Hematopoietic multipotent progenitor cell treated with erythropoietin and hydrocortisone succinate and interleukin-3 and kit ligand, for 4 days (in vitro differentiated cells): ENCODE measurements around the gene ARHGAP20.
"Not testable (repeated sequence)": the region's sequence is repeated elsewhere in the genome, so short reads cannot be mapped to it uniquely, and the experiment has no call there.

Experiments used
- DNase-seq: peaks from one replicate; pipeline ENCODE4 v3.0.0-alpha.2; 2015

The ARHGAP20 gene

DNA sequence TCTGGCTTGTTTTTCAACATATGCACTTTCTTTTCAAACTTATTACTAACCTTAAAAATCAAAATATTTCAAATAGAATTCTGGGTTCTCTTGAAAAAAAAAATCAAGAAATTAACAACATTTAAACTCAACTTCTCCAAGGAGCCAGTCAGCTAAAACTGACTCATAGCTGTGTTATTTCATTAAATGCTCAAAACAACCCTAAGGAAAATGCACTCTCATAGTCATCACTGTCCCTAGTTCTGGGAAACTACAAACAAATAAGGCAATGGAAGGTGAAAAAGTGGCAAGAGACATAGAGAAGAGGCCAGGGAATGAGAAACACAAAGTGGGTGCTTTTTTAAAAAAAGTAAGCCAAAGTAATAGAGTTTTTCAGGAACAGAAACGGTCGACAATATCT lies 4.1 kb upstream of the ARHGAP20 start:
- DNase-seq: no peak

DNA sequence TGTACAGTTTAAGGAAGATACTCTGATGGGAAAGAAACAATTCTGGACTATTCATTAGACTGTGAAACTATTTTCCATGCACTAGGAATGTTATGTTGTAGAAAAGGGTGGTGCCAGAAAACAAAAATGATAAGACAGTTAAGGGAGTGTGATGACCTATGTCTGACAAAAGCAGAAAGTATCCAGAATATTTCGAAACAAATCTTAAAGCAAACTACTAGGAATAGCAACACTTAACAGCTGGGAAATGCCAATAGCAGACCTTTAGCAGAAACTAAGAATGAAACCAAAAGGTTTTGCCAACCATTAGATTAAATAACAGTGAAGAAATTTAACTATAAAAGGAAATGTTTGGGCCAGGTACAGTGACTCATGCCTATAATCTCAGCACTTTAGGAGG lies 3.3 kb upstream of the ARHGAP20 start:
- DNase-seq: no peak

GRCh38 chr11:110713449-110713776 lies 1.2 kb upstream of the ARHGAP20 start:
- DNase-seq: no peak

DNA sequence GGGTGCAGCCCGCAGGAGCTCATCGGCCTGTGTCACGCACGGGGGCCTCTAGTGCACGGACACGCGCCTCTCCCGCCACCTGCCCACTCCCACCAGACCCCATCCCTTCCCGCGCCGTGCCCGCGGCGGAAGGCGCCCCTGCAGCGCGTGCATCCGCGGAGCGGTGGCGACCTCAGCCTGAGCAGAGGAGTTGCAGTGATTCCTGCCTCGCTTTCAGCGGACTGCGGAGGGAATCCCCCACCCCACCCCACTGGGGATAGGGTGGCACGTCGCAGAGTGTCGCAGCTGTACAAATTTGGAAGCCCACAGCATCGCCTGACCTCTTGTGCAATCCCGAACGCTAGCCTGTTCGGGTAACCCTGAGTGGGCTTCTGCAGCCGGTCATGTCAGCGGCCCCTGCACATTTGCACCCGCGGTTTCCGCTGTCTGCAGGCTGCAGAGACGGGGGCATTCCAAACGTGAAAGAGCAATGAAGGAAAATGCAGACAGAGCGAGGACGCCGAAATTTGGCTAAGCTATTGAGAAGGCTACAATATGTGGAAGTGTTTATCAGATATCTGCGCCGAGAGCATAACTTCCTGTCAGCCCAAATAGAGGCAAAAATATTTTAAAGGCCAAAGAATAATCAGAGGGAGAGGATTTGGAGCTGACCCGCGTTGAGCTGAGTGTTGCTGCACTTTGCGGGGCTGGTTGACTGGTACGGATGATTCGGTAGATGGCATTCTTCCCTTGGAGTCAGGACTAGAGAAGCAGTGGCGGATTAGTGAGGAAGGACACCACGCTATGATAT lies 617 bp upstream of the ARHGAP20 start:
- peak; percentile 56 for DNase-seq

DNA sequence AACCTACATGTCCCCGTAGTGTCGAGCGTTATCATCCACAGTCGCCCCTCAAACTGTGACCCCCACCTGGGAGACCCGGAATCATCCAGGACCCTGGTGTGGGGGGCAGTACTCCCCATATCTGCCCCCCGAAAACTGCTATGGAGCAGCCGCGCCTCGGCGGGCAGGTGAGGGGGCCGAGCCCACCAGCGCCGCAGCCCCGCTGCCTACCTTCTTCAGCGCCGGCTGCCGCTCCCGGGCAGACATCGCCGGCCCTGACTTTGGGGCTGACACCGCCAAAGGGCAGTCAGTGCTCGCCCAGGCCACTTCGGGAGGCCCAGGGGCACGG lies 825 bp downstream of the ARHGAP20 start:
- DNase-seq: no peak

DNA sequence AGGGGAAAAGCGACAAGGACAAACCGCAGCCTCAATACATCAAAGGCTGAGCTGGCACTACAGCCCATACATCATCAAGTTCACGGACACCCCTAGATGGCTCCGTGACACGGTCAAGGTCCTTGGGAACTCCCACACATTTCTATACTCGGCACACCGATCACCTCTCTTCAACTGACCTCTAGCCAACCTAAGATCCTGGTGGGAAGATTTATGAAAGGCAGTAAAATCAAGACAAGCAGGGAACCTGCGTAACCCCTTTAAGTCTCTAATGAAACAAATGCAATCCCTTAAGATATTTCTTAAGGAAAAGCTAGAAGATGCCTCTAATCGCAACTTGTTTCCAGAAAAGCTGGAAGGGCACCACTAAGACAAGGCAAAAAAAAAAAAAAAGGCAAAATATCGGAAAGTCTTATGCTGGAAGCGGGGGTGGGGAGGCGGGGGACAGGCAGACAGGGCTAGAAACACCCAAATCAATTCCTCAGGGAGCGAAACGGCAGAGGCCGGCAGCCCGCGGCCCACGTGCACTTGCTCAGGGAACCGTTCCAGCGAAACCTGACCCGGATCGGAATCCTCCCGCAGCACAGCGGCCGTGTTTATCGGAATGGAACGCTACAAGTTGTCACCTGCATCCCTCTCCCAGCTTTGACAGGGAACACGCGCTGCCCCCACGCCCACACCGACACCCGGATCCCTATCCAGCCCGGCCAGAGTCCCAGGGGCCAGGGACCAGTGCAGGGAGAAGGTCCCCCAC lies 1.4 kb downstream of the ARHGAP20 start:
- peak; percentile 10 for DNase-seq

DNA sequence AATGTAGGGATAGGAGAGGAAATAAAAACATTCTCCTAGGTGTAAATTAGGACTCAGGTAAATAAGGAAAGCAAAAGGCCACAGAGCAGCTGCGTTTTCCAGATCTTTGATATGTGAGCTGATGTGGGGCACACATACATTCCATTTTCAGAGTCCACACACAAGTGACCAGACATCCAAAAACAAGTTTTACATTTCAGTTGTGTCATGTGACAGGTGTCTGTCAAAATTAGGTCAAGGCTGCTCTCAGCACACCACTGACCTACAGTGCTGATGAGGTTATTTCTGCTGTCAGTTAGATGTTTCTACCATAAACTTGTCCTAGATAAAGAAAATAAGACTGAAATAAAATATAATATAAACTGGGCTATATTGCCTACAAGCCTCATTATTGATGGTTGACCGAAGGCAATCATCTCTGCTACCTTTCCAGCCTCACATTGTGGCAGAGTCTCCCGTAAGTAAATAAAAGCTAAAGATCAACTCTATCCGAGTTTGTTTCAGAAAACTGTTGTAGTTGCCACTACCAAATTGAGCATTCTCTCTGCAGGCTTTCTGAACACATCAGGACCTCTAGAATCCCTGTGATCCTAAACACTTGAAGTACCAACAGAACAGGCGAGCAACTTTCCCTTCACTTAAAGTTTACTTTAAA lies 7.9 kb downstream of the ARHGAP20 start:
- no peak for DNase-seq

- DNase-seq: no peak
Observed at GRCh38 chr11:110691926-110692325, 20.3 kb downstream of the ARHGAP20 start.

GRCh38 chr11:110689306-110689705 lies 22.9 kb downstream of the ARHGAP20 start:
- no peak for DNase-seq

GRCh38 chr11:110679323-110679975 lies 32.8 kb downstream of the ARHGAP20 start:
- DNase-seq: no peak

DNA sequence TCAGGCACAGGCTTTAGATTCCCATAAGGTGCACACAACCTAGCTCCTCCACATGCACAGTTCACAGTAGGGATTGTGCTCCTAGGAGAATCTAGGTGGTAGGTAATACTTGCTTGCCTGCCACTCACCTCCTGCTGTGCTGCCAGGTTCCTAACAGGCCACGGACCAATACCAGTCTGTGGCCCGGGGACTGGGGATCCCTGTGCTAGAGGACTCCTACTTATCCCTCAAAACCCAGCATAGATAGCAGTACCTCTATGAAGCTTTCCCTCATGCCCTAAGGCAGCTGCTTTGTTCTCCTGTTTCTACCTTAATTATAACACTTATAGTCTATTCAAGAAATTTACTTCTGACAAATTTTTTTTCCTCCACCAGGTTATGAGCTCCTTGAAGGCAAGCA lies 36.7 kb downstream of the ARHGAP20 start:
- no peak for DNase-seq

DNA sequence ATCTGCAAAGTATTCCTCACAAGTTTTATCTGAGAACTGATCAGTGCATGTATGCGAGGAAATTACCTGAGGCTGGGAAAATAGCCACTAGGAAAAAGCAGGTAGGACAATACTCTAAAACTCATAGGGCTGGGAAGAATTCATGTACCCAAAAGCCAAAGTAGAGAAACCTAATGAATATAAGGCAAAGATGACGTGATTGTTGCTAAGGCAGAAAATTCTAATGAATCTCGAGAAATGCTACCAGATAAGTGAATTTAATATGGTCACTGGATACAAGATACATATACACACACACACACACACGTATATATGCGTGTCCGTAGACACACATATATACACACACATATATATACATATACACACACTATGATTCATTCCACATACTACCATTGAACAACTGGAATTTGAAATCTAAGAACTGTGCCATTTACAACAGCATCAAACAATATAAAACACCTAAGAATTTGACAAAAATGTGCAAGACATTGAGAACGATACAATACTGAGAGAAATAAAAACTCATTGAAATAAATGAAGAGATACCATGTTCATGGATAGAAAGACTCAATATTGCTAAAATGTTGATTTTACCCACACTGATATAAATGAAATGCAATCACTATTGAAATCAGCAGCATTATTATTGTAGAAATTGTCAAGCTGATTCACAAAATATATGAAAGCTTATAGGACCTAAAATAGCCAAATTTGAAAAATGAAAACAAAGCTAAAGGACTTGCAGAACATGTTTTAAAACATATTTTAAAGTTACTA lies 46.4 kb downstream of the ARHGAP20 start:
- DNase-seq: no peak

DNA sequence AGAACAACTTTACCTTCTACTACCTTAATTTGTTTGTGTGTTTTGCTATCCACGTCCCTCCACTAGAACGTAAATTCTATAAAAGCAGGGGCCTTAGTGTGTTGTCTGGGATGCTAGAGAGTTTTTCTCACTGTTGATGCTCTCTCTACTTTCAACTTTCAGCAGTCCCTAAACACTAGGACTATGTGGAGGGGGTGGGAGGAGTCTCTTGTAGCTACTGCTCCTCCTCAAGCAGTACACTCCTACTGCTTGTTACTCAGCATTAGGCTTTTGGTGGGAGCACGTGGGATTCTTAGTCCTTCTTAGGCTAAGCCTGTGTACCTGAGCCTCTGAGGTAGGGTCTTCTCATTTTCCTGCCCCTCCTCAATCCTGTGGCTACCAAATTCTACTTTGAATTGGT lies 56.3 kb downstream of the ARHGAP20 start:
- DNase-seq: no peak

DNA sequence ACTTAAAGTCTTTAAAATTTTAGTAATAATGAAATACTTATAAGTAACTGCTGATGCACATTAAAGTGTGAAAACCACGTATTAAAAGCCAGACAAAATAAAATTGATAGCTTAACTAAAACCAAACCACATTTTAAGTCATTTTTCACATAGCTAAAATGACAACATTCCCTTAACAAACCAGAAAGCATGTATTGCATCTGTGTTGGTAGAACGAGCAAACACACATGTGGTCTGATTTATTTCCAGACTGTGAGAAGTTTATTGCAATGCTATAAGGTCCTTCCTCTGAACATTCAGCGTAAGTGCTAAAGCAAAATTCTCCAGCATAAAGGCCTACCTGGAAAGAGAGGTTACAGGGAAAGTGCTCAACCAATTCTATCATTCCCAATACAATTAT lies 57.8 kb downstream of the ARHGAP20 start:
- no peak for DNase-seq

DNA sequence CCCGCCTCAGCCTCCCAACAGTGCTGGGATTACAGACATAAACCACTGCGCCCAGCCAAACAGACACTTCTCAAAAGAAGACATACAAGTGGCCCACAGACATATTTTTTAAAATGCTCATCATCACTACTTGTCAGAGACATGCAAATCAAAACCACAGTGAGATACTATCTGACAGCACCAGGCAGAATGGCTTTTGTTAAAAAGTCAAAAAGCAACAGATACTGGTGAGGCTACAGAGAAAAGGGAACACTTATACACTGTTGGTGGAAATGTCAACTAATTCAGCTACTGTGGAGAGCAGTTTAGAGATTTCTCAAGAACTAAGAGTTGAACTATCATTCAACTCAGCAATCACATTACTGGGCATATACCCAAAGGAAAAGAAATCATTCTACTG lies 67.0 kb downstream of the ARHGAP20 start:
- peak; percentile 3 for DNase-seq

GRCh38 chr11:110634370-110634769 lies 77.9 kb downstream of the ARHGAP20 start:
- no peak for DNase-seq

- no peak for DNase-seq
Observed at GRCh38 chr11:110631551-110631950, 80.7 kb downstream of the ARHGAP20 start.

- DNase-seq: no peak
Observed at GRCh38 chr11:110629594-110629993, 82.6 kb downstream of the ARHGAP20 start.

GRCh38 chr11:110621826-110622225 lies 90.4 kb downstream of the ARHGAP20 start:
- no peak for DNase-seq

GRCh38 chr11:110619366-110619765 lies 92.9 kb downstream of the ARHGAP20 start:
- not testable (repeated sequence) for DNase-seq

GRCh38 chr11:110614031-110614430 lies 98.2 kb downstream of the ARHGAP20 start:
- no peak for DNase-seq

GRCh38 chr11:110613197-110613918 lies 98.9 kb downstream of the ARHGAP20 start:
- no peak for DNase-seq
